Hepatocyte (in vitro differentiated cells): ENCODE measurements around the gene MEIS1.

ENCODE experiments used
- EZH2 ChIP-seq: fragments of 200-600 bp; sonication (generic); IDR thresholded peaks from 2 replicates; pipeline ENCODE4 v1.6.1; 2016; ENCODE audit warnings: antibody characterized with exemption, mild to moderate bottlenecking, borderline replicate concordance
- TF ChIP-seq, protein P1 (sequence below): fragments of 200-600 bp; sonication (generic); IDR thresholded peaks from 2 replicates; pipeline ENCODE4 v1.5.1; 2016; ENCODE audit warnings: antibody characterized with exemption, mild to moderate bottlenecking; ENCODE audit not compliant: poor library complexity

- TF ChIP-seq EZH2, result no peak
- TF ChIP-seq, protein P1, sequence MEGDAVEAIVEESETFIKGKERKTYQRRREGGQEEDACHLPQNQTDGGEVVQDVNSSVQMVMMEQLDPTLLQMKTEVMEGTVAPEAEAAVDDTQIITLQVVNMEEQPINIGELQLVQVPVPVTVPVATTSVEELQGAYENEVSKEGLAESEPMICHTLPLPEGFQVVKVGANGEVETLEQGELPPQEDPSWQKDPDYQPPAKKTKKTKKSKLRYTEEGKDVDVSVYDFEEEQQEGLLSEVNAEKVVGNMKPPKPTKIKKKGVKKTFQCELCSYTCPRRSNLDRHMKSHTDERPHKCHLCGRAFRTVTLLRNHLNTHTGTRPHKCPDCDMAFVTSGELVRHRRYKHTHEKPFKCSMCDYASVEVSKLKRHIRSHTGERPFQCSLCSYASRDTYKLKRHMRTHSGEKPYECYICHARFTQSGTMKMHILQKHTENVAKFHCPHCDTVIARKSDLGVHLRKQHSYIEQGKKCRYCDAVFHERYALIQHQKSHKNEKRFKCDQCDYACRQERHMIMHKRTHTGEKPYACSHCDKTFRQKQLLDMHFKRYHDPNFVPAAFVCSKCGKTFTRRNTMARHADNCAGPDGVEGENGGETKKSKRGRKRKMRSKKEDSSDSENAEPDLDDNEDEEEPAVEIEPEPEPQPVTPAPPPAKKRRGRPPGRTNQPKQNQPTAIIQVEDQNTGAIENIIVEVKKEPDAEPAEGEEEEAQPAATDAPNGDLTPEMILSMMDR, result no peak
These were observed 34.4 kb downstream of the MEIS1 start for GRCh38 chr2:66469214-66469902.
